ENCODE results near the gene MTERF1. TPM values are rescaled to one million over a fixed set of nuclear protein-coding genes. Genes with fewer than 3 reads are reported as not detected.
A peak's percentile ranks its signal among the peaks of the same experiment; 100 is the strongest.
"Not testable (repeated sequence)": the region's sequence is repeated elsewhere in the genome, so short reads cannot be mapped to it uniquely, and the experiment has no call there.

The MTERF1 gene
- total RNA-seq, 1 donor from 2014 or later, result 5.0 TPM

- H3K9me3 ChIP-seq; H3K36me3 ChIP-seq; intact Hi-C loops (cut with DNase I); H3K4me3 ChIP-seq; H3K4me1 ChIP-seq; DNase-seq (ENCODE audit: low spot score in 2 of 2); H3K27me3 ChIP-seq; H3K27ac ChIP-seq: not testable (repeated sequence)
Observed at GRCh38 chr7:91887336-91888213, 7.1 kb upstream of the MTERF1 start.

- intact Hi-C loops (cut with DNase I), result loop anchor here (5.0 kb wide), 2 partner anchors 622 to 802 kb away; partner anchors contain the start of gene FZD1
- DNase-seq (ENCODE audit: low spot score in 2 of 2), result no peak
- Histone ChIP-seq H3K9me3 (no peaks in the 10 kb centered on the region), H3K36me3 (no peaks in the 10 kb centered on the region), H3K4me3 (no peak overlapping the region), H3K27ac (no peak overlapping the region), H3K4me1 (peaks cover 0 to 5% of the 10 kb centered on the region in 2 donors), H3K27me3 (no peaks in the 10 kb centered on the region)
- TF ChIP-seq CTCF (IDR thresholded peaks at IDR 0.05), result no peak
Observed at GRCh38 chr7:91883676-91884362, 3.3 kb upstream of the MTERF1 start.

GRCh38 chr7:91880016-91880412, 488 bp downstream of the MTERF1 start:
- no peak for TF ChIP-seq CTCF (IDR thresholded peaks at IDR 0.05)
- Histone ChIP-seq H3K4me3 (peak overlapping the region; percentile 82 to 83), H3K4me1 (peaks cover 0 to 9% of the 10 kb centered on the region in 2 donors), H3K9me3 (no peaks in the 10 kb centered on the region), H3K27ac (no peak overlapping the region), H3K36me3 (peaks cover 0 to 10% of the 10 kb centered on the region in 2 donors), H3K27me3 (no peaks in the 10 kb centered on the region)
- DNase-seq (ENCODE audit: low spot score in 2 of 2), result no peak
- intact Hi-C loops (cut with DNase I), result loop anchor here (2.0 to 5.0 kb wide), 3 partner anchors 61 to 798 kb away; partner anchors contain the start of genes AKAP9 and FZD1

- Histone ChIP-seq H3K27ac (no peak overlapping the region), H3K27me3 (no peaks in the 10 kb centered on the region), H3K9me3 (no peaks in the 10 kb centered on the region), H3K36me3 (peaks cover 0 to 38% of the 10 kb centered on the region in 2 donors), H3K4me1 (peaks cover 0 to 9% of the 10 kb centered on the region in 2 donors), H3K4me3 (no peak overlapping the region)
- no peak for TF ChIP-seq CTCF (IDR thresholded peaks at IDR 0.05)
- DNase-seq (ENCODE audit: low spot score in 2 of 2), result no peak
- intact Hi-C loops (cut with DNase I), result no loop called here
Observed at GRCh38 chr7:91876391-91877133, 3.9 kb downstream of the MTERF1 start.

- H3K4me1 ChIP-seq, result peaks cover 0 to 9% of the 10 kb centered on the region in 2 donors
- peaks cover 0 to 40% of the 10 kb centered on the region in 2 donors for H3K36me3 ChIP-seq
- no peak overlapping the region for H3K27ac ChIP-seq
- TF ChIP-seq CTCF (IDR thresholded peaks at IDR 0.05), result no peak
- intact Hi-C loops (cut with DNase I), result no loop called here
- no peak overlapping the region for H3K4me3 ChIP-seq
- DNase-seq (ENCODE audit: low spot score in 2 of 2), result no peak
- H3K9me3 ChIP-seq, result no peaks in the 10 kb centered on the region
- H3K27me3 ChIP-seq, result no peaks in the 10 kb centered on the region
Observed at GRCh38 chr7:91875851-91876250, 4.7 kb downstream of the MTERF1 start.
